HG03097 (cell line): ENCODE results near the gene USP13.
"Not testable (repeated sequence)": the region's sequence is repeated elsewhere in the genome, so short reads cannot be mapped to it uniquely, and the experiment has no call there.

Source experiments
- ATAC-seq: cut with Tn5 transposase; IDR thresholded peaks from one replicate; pipeline ENCODE4 v1.9.1; 2021; ENCODE audit not compliant: unreplicated experiment, low FRiP score

USP13 gene, protein sequence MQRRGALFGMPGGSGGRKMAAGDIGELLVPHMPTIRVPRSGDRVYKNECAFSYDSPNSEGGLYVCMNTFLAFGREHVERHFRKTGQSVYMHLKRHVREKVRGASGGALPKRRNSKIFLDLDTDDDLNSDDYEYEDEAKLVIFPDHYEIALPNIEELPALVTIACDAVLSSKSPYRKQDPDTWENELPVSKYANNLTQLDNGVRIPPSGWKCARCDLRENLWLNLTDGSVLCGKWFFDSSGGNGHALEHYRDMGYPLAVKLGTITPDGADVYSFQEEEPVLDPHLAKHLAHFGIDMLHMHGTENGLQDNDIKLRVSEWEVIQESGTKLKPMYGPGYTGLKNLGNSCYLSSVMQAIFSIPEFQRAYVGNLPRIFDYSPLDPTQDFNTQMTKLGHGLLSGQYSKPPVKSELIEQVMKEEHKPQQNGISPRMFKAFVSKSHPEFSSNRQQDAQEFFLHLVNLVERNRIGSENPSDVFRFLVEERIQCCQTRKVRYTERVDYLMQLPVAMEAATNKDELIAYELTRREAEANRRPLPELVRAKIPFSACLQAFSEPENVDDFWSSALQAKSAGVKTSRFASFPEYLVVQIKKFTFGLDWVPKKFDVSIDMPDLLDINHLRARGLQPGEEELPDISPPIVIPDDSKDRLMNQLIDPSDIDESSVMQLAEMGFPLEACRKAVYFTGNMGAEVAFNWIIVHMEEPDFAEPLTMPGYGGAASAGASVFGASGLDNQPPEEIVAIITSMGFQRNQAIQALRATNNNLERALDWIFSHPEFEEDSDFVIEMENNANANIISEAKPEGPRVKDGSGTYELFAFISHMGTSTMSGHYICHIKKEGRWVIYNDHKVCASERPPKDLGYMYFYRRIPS

DNA sequence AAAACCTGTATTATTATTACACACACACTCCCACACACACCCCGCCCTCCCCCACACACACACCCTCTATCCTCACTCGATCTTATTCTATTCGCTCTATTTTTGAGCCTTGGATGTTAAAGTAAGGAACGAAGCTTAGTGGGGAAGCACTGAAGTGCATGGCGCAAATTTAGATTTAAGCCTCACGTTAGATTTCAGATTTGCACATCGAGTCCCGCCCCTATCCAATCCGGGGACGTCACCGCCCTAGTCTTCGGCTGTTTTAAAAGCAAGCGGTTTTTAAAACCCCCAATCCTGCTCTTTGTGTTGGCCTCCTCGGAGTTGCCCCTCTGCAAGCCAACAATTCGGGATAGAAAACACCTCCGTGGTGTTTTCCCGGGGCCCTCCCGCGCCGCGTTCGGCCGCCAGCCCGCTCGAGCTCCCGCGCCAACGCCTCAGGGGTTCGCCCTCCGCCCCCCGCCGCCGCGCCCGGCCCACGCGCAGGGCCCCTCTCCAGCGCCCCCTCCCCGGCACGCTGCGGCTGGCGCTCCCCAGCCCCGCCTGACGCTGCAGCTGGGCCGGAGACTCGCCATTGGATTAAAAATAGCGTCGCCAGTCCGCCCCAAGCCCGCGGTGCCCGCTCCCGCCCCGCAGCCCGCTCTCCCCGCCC, at the start of gene USP13:
TSS of gene USP13 (plus strand) at position 594 of the 649 bp plus-strand sequence. CDS start 186 bp downstream, outside the sequence.
- peak; percentile 72 for ATAC-seq

DNA sequence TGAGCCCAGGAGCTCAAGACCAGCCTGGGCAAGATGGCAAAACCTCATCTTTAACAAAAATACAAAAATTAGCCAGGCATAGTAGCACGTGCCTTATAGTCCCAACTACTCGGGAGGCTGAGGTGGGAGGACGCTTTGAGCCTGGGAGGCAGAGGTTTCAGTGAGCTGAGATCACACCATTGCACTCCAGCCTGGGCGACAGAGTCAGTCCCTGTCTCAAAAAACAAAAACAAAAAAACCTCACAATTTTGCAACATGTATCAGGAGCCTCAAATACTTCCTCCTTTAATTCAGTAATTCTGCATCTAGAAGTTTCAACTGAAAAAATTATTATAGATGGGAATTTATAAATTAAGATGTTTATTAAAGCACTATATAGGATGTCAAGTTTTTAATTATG, 49.5 kb upstream of the USP13 start:
- no peak for ATAC-seq

DNA sequence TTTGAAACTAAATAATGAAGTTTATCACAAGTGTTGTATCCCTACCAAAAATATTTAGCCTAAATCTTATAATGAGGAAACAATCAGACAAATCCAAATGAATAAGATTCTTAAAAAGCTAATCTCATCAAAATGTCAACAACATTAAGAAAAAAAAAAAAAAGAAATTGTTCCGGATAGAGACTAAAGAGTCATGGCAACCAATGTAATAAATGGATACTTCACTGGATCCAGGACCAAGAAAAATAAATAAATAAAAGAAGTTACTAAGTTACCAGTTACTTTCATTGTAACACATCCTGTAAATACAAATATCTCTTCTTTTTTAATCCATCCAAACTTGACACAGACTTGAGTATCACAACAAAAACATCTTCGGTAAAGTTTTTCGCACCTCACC, 49.0 kb upstream of the USP13 start:
- no peak for ATAC-seq

DNA sequence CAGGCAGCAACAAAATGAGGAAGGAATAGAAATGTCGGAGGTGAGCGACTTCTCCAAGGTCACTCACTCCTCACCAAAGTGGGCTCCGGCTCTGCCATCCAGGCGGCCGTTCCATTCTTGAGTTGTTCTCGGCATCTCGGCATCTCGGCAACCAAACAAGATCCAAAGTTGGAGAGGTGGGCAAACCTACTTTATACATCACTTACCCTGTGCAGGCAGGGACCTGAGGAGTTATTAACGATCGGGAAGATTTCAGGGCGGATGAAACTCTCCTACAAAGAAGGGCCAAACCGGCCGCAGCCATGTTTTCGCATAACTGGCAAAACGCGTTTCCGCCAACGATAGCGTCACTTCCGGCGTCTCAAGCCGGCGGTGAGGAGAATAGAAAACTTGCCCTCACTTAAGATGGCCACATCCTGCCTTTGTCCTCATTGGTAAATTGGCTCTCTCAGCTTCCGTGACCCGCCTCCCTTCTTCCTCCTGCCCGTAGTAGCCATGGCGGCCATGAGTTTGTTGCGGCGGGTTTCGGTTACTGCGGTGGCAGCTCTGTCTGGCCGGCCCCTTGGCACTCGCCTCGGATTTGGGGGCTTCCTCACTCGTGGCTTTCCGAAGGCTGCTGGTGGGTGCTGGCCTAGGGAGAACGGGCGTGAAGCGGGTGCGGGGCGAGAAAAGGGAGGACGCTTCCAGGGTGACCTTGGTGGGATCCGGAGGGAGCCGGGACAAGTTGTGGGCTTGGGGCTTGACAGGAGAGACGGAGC, 48.3 kb upstream of the USP13 start, which contains the start of the genes MRPL47 and NDUFB5:
TSS of gene MRPL47 (minus strand) at position 318 of the 758 bp plus-strand sequence. CDS start at position 304, 14 bp downstream.
TSS of gene NDUFB5 (plus strand) at position 474 of the 758 bp plus-strand sequence. CDS start at position 496, 22 bp downstream.
- ATAC-seq: peak; percentile 98

DNA sequence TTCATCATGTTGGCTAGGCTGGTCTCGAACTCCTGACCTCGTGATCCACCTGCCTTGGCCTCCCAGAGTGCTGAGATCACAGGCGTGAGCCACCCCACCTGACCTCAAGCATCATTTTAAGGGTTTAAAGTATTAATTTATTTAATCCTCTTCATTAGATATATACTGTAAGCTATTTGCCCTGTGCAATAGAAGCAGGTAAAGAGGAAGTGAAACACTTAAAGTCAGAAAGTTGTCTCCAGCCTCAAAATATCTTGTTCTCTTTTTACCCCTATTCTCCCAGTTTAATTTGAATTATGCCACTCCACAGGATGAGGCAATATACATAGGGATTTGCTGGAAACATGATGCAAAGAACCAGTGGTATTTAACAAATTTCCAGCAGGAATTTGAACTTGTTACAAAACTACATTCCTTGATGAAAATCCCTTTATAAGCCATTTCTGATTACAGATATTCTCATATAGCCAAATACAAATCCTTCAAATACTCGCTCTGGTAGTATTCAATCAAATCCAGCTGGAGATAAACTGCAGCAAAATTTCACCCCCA, 46.2 kb upstream of the USP13 start:
- no peak for ATAC-seq

DNA sequence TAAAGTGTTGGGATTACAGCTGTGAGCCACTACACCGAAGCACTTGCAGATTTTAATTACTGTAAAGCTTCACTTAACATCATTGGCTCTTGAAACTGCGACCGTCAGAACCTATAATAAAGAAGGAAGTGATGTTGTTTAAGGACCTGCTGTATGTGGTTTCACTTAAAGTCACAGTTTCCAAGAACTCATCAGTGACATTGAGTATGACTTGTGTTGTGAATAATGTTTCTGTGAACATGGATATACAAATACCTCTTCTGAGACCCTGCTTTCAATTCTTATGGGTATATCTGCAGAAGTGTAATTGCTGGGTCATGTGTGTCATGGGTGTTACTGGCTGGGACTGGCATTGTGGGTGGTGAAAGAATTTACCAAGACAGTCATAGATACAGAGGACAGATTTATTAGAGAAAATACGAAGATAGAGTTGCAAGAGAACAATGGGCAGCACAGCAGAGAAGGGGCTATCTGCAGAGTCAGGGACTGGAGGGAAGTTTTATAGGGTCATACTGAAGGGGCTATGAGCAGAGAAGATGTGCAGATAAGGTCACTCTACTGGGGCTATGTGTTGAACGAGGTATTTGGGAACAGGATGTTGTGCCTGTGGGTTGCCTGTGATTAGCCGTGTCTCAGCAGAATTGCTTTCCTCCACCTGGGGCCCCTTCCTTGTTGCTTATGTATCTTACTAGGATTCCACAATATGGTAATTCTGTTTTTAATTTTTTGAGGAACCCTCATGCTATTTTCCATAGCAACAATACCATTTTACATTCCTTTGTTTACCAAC, 43.7 kb upstream of the USP13 start:
- peak; percentile 29 for ATAC-seq

DNA sequence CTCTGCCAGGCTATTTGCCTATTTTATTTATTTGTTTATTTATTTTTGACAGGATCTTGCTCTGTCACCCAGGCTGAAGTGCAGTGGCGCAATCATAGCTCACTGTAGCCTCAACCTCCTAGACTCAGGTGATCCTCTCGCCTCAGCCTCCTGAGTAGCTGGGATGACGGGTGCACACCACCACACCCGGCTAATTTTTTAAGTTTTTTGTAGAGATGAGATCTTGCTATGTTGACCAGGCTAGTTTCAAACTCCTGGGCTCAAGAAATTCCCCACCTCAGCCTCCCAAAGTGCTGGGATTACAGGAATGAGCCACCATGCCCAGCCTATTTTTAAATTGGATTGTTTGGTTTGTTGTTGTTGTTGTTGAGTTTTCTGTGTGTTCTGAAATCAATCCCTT, 42.8 kb upstream of the USP13 start:
- no peak for ATAC-seq

DNA sequence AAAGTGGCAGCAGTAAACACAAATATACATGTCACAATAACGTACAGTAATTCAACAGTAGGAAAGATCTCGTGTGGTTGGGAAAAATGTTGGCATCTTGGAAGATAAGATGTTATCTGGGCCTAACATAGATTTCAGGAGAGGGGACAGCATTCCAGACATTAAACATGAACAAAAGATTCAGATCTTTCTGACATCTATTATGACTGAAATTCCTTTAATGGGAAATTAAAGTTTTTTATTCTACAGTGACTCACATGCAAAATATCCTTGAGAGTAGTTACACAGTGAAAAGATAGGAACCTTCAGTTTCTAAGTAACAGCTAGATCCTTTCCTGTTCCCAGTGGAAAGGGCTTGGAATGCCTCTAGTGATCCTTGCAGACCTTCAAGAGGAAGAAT, 39.0 kb upstream of the USP13 start:
- ATAC-seq: no peak

DNA sequence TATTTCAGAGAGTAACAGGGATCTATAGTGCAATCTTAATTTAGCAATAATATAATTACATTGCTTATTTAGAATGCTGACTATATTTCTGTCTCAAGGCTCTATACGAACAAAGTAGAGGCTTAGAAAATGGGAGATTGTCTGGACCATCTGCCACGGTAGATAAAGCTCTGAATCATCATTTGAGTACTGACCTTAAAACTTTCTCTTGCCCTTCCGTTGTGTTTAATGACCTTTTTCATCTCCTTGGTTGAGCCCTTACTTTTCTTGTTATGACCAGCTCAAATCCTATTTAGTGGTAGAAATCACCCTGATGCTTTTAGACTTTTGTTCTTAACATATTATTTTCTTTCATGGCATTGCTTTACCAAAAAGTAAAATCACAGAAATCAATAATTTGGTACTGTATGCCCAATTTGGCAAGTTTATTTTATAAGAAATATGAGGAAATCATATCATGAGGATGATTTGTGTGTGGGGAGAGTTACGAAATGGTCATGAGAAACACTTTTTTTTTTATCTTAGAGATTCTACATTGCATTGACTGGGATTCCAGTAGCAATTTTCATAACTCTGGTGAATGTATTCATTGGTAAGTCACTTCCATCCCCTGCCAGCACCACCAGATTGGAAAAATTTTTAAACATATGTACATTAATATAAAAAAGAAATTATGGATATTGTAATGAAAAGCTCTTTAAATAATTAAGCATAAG, 37.2 kb upstream of the USP13 start:
- ATAC-seq: no peak

DNA sequence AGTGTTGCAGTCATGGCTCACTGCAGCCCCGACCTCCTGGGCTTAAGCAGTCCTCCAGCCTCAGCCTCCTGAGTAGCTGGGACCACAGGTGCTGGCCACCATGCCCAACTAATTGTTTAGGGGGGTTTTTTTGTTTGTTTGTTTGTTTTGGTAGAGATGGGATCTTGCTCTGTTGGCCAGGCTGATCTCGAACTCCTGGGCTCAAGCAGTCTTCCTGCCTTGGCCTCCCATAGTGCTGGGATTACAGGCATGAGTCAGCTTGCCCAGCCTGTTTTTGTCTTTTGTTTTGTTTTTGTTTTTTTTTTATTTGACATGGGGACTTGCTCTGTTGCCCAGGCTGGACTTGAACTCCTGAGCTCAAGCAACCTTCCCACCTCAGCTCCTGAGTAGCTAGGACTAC, 30.8 kb upstream of the USP13 start:
- ATAC-seq: no peak

DNA sequence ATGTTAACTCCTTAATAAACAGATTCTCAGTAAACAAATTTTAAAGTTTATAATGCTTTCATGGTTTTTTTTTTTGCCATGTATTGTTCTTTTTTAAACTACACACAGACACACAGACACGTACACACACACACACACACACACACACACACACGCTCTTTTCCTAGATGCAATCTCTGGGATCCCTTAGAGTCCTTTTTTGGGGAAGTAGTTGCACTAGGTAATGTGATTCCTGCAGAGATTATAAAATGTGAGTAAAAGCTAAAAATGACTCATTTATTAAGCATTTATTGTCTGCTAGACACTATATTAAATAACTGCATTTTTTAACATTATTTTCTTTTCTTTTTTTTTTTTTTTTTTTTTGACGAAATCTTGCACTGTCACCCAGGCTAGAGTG, 28.4 kb upstream of the USP13 start:
- no peak for ATAC-seq

DNA sequence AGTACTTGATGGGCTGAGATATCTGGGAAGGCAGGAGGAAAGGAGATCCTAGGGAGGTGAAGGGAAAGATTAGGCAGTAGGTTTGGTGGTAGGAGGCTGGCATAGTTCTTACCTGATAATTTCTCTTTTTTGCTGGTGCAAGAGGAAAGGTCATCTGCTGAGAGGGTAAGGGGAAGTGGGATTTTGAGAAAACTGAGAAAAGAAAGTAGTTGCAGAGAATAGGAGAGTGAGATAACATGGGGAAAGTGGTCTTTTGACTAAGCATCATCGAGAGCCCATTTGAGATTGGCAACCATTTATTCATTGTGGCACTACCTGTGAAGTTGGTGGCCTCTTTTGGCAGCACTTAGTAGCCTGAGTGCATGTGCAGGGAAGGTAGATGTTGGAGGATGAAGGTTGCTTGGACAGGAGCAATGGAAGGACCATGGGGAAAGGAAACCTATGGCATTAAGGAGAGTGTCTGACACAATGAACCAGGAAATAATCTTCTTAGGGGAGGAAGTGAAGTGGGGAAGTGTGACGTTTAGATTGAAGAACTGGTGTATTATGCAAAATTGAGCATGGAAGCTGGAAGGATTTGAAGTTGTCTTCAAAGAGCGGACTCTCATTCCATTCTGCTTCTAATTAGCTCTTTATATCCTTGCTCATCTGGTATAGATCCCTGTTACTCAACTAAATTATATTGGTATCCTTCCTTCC, 21.9 kb upstream of the USP13 start:
- no peak for ATAC-seq

DNA sequence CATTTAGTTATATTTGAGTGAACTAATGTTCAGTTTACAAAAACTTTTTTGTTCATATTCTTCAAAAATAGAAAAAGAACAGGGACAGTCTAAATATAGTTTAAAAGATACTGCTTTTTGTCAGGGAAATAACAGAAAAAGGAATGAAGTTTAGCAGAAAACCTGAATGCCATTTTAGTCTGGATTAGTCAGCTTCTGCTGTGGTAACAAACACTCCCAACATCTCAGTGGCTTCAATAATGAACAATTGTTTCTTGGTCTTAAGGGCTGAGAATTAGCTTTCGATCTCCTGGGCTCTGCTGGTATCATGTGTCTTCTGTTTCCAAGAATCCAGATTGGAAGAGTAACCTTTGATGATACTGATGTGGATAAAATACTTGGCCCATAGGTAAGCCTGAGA, 12.4 kb upstream of the USP13 start:
- no peak for ATAC-seq

DNA sequence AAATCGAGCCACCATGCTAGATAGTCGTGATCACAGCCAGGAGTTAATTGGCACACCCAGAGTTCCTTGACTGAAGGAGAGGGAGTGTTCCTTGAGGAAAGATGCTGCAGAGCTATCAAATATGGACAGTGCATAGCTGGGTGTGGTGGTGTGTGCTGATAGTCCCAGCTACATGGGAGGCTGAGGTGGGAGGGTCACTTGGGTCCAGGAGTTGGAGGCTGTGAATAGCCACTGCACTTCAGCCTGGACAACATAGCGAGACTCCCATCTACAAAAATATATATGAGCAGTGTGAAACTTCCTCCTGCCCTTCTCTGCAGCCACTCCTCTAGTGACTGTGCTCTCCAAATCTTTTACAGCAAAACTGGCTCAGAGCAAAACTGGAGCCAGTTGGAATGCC, 10.0 kb upstream of the USP13 start:
- no peak for ATAC-seq

DNA sequence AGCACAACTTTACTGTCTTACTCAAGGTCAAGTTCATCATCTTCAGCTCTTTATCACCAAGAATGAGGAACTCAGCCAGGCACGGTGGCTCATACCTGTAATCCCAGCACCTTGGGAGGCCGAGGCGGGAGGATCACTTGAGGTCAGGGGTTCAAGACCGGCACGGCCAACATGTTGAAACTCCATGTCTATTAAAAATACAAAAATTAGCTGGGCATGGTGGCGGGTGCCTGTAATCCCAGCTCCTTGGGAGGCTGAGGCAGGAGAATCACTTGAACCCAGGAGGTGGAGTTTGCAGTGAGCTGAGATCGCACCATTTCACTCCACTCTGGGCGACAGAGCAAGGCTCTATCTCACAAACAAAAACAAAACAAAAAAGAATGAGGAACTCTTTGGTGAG, 9.0 kb upstream of the USP13 start:
- not testable (repeated sequence) for ATAC-seq

DNA sequence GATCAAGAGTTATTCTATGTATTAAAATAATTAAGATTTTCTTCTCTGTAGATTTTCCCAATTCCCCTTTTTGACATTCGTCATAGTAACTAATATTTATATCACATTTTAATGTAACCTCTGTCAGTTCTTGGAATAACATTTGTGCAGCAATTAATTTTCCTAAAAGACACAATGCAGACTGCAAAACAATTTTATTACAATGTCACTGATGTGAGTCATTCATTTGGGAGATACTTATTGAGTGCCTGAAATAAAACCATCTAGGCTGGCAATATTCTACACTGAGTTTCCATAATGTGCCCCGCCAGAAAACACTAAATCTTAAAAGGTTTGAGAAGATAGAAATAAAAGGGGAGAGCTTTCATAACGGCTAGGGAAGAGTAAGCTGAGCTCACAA, 6.7 kb upstream of the USP13 start:
- no peak for ATAC-seq

DNA sequence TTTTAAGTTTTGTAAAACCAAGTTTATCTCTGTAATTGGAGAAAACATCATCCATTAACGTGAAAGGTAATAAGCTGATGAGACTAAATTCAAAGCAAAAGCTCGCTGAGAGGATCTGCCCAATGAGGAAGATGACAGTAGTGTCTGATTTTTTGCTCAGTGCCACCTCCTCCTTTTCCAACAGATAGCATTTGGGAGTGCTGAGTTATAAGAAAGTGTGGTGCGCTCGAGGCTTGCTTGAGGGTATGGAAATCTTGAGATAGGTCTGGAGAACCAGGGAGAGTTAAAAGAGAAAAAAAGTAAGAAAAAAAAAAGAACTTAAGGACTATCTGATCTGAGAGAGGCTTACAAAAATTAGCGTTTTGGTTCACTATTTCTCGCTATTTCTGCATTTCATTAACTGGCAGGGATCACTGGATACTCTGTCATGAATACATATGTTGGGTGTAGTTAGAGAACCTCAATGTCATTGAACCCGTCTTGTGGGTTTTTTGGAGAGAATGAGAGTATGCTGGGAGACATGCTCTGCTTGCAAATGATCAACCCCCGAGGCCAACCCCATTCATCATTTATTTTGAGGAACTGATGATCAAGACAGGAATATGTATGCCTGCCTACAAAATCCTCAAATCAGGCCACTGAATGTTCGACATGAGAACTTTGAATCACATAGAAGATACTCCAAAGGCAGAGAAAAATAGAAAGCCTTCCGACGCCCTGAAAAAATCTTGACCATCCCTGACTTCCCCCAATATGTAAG, 973 bp upstream of the USP13 start:
- no peak for ATAC-seq
